HG03469 (cell line): ENCODE results near the gene STOM.
"Not testable (repeated sequence)": the region's sequence is repeated elsewhere in the genome, so short reads cannot be mapped to it uniquely, and the experiment has no call there.

Experiments
- ATAC-seq: cut with Tn5 transposase; IDR thresholded peaks from one replicate; pipeline ENCODE4 v1.9.1; 2021; ENCODE audit warnings: mild to moderate bottlenecking, moderate library complexity, moderate number of reproducible peaks; ENCODE audit not compliant: unreplicated experiment

The STOM gene

DNA sequence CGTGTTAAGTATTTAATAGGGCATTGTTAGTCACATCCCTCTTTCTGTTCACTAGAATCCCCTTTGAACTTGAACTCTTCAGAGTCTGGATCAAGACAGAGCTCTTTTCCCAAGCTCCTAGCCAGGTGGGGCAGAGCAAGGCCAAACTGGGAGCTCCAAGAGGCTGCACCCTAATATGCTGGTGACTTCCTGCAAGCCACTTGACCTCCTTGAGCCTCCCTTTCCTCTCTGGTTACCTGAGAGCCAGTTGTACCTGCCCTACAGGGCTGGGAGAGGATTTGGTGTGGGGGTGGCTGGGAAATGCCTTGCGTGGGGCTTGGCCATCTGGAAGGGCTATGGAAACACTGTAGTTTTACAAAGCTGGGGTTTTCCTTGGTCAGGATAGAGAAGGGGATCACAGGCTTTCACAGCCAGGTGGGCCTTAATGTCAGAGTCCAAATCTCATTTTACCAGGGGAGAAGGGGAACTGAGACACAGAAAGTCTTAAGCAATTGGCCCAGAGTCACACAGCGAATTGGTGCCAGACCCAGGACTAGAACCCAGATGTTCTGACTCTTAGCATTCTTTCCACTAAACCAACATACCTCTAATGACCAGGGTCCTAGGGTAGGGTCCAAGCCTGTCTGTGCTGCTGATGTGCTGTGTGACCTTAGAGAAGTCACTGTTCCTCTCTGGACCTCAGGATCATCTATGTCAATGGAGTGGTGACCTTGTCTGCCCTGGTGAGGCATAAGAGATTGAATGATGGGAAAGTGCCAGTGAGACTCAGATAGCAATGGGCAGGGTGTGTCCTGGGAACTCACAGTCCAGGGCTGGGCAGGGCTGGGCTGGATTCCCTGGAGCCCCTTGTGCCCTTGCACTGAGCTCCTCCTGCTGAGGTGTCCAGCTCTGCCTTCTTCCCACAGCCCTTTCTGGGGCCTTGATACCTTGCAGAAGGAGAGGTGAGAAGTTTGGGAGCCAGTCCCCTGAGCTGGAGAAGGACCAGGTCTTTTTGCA lies 66.3 kb downstream of the STOM start:
- ATAC-seq, result no peak

DNA sequence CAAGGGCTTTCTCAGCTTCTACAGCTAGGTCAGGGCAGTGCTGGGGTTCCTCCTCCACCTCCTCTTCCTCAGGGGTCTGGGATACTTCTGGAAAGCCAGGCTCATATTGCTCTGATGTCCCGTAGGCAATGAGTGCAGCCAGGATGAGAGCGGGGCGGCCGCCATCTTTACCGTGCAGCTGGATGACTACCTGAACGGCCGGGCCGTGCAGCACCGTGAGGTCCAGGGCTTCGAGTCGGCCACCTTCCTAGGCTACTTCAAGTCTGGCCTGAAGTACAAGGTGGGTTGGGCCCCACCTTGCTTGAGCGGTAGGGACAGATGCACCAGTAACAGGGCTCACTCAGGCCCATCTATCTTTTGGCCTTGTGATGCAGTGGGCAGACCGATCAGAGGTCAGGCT lies 67.3 kb downstream of the STOM start:
- ATAC-seq, result no peak

DNA sequence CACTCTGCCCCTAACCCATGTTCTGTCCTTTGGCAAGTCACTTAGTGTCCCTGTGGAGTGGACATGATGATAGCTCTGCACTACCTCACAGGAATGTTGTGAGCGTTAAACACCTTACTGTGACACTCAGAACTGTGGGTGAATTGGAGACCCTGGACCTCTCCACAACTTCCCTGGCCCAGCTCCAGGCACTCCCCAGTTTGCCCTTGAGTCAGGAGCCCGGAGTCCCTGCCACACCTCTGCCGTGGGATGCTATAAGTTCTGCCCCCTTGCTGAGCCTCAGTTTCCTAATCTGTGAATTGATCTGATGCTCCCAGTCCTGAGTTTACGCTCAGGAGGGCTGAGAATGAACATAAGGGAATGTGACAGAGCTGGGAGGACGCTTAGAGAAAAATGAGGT lies 67.7 kb downstream of the STOM start:
- no peak for ATAC-seq

DNA sequence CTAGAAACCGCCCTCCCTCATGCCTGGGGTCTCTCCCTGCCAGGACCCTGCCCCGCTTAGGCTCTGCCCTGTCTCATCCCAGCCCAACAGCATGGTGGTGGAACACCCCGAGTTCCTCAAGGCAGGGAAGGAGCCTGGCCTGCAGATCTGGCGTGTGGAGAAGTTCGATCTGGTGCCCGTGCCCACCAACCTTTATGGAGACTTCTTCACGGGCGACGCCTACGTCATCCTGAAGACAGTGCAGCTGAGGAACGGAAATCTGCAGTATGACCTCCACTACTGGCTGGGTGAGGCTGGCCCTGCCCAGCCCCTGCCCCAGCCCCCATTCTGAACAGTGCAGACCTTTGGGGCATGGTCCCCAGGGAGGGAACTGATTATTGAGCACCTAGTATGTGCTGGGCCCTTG lies 68.2 kb downstream of the STOM start:
- no peak for ATAC-seq

DNA sequence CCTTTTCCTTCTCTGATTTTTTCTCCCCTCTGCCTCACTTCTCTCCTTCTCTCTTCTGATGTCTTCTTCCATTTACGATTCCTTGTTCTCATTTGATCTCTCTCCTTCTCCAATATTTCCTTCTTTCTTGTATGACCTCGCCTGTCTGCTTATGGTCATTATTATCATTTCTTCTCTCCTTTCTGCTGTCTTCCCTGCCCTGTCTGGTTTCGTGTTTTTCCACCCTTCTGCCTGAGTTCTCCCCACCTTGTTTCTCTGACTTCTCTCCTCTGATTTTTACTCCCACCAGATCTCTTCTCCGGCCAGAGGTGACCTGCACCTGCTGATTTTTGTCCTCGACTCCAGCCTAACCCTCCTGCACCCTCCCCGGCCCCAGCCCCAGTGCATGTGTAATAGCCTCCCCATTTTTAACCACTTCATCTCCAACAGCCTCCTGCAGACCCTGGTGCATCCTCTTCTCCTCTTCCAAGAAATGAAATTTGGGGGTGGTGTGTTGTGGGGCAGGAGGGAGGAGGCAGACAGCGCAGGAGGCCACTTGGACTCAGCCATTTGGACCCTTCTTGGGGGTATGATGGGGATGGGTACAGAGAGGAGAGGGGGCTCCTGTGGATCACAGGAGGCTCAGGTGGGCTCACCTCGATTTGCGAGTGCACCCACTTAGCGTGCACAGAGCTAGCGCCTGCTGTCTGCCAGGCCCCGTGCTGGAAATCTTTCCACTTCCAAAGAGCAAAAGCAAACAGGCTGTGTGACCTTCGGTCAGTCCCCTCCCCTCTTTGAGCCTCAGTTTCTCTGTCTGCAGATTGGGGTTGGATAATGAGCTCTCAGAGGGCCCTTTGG lies 69.5 kb downstream of the STOM start:
- no peak for ATAC-seq

DNA sequence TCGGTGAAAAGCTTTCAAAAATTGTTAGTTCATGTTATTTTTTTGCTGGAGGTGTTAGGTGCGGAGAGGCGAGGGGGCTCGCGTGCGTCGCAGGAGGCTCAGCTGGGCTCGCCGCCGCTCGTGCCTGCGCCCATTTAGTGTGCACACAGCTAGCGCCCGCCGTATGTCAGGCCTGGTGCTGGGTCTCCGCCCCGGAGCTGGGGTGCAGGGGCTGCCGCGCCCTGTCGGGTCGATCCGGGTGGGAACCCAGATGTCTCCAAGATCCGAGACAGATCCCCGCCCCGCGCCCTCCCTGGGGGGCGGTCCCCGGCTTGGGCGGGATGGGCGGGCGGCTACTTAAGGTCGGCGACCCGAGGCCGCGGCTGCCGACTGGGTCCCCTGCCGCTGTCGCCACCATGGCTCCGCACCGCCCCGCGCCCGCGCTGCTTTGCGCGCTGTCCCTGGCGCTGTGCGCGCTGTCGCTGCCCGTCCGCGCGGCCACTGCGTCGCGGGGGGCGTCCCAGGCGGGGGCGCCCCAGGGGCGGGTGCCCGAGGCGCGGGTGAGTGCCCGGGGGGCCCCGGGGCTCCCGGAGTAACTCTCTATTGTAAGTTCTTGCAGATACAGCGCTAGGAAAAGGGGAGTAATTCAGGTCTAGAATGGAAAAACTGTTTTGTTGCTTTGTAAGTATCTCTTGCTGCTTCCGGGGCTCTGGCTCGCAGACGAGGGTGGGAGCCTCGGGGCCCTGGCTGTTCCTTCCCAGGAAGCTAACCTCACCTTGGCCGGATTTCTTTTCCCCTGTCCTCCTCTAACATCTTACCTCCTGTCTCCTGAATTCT lies 70.4 kb downstream of the STOM start:
- ATAC-seq, result no peak

DNA sequence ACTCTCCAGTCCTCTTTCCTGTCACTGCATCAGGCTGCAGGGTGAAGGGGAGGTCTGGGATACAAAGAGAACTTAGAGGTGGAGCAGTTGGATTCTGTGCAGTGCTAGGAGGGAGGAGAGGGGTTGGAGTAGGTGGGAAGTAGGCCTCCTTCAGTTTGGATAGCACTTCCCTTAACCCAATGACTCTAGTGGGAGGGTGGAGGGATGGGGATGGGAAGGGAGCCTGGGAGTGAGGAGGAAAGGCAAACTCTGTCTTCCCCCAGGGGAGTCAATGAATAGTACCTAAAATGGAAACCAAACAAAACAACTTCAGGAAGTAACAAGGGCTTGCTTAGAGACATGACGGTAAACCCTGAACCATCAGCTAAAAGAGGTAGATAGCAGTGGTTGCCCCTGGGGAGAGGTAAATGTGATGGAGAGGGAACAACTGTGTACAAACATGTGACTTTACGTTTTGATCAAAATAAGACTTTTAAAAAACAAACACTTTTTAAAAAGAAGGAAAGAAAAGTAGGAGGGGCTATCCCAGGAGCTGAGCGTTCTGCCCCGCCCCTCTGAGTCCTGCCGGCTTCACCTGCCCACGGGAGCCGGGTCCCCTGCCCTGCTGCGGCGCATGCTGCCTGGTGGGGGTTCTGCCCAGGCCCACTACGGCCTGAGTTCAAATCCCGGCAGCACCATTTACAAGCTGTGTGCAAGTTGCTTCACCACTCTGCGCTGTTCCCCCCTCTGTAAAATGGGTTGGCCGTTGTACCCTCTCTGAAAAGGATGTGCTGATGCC lies 71.2 kb downstream of the STOM start:
- ATAC-seq, result no peak

DNA sequence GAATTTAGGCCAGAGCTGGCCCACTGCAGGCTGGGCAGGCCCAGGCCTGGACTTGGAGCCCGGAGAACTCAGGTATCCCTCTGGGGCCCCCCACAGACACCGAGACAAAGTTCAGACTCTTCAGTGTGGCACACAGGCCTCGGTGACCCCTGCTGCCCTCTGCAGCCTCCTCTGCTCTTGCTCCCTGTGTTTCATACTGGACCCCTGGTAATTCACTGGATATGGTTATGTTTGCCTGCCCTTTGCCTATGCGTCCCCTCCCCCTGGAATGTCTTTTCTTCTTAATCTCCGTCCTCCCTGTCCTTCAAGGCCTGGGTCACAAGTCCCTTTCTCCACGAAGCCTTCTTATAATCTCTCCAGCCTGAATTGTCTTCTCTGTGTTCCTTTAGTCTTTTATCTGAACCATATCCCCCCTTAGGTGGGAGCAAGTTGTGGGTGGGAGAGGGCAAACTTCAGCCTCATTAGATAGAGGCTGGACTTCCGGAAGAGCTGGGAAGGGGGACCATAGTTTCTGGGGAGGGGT lies 72.0 kb downstream of the STOM start:
- no peak for ATAC-seq

DNA sequence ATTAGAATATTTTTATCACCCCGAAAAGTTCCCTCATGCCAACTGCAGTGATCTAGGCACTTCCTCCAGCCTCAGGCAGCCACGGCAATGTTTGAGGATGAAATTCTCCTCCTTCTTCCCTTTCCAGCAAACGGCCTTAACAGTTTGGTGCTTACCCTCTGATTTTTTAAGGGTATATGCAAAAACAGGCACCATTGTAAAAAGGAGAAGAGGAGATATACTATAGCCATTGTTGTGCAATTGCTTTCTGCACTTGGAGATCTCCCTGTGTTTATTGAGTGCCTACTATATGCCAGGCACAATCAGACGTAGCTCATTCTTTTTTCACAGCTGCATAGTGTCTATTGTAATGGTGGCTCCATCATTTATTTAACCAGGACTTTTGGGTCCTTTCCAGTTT lies 72.7 kb downstream of the STOM start:
- no peak for ATAC-seq

DNA sequence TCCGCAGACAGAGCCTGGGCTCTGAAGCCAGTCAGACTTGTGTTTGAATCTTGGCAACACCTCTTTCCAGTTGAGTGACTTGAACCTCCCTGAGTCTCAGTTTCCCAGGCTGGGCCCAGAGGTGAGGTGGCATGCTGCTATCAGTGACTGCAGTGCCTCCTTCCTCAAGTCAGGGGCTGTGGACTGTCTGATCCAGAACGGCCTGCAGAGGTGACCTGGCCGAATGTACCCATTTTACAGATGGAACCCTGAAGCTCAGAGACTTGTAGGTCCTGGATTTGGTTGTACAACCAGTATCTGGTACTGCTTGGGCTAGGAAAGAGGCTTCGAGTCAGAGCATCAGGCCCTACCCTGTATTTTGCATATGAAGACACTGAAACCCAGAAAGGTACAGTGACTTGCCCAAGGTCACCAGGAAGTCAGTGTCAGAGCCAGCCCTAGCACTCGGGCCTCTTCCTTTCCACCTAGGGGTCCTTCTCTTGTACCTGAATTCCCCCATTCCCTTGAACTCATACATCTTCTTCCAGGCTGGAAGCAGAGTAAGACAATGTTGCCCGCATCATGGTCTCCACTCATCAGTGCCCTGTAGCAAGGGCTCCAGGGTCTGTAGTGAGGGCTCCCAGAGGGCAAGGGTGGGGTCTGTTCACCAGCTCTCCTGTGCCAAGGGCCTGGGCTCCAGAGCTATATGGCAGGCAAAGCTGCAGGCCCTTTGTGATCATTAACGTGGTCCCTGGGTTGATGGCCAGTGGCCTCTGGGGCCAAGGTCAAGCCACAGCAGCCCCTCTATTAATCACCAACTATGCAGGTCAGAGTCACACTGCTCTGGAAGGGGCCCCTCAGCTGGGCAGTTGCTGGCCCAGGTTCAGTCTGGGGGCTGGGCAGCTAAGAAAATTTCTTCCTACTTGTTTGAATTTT lies 73.6 kb downstream of the STOM start:
- ATAC-seq, result no peak

DNA sequence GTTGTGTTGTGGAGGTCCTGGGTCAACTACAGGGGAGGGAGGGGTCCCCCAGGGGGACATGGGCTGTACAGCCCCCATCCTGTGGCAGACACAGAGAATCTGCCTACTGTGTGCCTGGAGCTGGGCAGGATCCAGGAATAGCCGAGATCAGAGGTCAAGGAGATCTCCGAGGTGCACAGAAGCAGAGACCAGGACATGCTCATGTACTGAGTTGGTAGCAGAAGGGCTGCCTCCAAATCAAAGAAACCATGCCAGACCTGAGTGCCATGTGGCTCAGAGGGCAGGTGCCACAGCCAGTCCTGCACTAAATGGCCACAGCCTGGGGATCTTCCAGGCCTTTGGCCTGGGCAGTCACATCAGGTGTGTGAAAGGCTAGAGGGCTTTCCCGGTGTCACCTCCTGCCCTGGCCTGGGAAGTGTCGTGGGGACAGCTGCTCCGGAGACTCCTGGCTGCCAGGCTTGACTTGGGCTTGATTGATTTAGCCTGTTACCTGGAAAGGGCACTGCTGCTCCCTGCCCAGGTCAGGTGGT lies 74.3 kb downstream of the STOM start:
- ATAC-seq, result no peak

DNA sequence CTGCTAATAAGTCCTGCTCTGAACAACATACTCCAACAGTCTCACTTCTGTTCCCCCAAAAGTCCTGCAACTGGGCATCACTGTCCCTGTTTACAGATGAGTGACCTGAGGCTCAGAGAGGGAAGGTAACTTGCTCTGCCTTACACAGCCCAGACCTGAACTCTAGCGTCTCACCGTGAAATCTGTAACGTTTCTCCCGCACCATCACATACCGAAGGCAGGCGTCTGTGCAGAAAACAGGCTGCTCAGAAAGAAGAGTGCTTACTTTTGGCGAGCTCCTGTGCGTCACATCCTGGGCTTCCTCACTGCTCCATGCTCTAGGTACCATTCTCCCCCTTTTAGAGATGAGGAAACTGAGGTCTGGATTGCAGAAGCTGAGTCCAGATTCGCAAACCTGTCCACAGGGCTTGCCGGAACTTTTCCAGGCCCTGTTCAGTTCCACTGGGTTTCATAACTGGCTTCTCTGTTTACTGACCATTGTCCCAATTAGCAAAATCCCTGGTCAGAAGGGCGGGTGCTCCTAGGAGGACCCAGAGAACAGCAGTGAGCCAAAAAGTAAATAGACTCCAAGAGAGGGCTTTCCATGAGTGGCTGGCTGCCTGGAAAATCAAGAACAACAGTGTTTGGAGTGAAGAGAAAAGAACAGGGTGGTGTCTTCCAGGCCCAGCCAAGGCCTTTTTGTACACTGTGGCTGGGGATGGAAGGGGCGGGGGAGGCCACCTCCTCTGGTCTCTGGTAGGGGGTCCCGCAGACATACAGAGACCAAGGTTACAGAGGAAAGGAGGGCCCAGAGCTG lies 75.0 kb downstream of the STOM start:
- ATAC-seq, result no peak

DNA sequence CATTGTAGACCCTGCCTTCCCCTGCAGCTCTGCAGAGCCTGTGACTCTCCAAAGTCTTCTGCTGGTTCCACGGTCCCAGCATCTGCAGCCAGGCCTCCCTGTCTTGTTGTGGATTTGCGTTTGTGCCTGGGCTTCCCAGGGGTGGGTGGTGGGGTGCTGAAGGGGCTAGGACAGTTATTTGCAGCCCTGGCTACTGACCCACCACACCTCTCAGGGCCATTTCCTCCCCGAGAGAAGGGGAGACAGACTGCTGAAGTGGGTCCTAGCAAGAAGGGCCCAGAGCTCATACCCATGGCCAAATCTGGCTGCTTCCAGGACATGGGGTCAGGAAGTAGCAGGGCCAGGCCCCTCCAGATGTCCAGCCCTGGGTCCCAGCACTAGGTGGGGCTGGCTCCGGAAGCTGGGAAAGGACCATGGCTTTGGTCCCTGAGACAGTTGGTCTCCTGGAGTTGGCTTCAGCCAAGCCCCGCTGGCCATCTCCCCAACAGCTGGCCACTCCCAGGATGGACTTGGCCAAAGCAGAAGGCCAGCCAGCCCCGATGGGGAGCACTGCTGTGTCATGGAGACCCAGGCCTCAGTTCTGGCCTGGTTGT lies 75.8 kb downstream of the STOM start:
- ATAC-seq, result no peak

DNA sequence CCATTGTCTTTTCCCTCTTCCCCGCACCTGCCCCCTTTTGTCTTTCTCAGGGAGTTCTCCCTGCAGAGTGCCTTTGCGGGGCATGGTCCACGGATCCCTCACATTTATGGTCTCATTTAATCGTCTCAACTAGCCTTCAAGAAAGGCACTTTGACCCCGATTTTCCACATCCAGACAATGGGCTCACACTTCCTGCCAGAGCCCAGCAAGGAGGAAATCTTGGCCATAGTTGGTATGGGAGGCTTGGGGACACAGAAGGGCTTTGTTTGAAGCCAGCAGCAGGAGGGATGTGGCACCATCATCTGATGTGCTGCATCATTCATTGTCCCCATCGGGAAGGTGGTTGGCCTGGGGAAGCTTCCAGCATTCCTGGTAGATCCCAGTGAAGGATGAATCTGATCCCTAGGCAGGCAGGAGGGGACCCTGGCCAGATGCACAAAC lies 77.2 kb downstream of the STOM start:
- no peak for ATAC-seq

DNA sequence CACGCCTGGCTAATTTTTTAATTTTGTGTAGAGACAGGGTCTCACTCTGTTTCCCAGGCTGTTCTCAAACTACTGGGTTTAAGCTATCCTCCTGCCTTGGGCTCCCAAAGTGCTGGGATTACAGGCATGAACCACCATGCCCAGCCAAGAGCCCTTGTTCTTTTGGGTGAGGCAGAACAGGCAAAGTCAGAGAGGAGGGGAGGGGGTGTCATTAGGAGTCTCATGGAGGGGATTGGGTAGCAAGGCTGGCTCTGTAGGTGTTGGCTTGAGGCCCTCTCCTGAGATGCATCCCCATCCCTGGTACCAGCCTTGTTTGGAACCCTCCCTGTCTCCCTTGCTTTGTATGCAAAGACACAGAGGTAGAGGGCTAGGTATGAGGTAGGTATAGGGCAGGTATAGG lies 78.0 kb downstream of the STOM start:
- ATAC-seq, result no peak

DNA sequence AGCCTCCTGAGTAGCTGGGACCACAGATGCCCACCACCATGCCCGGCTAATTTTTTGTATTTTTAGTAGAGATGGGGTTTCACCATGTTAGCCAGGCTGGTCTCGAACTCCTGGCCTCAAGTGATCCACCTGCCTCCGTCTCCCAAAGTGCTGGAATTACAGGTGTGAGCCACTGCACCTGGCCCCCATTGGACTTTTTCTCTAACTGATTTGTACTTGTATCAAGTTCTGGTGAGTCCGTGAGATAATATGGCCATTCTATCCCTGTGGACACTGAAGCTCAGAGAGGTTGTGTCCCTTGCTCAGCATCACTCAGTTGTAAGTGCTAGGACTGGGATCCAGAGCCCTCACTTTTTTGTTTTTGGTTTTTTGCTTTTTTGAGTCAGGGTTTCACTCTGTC lies 78.5 kb downstream of the STOM start:
- not testable (repeated sequence) for ATAC-seq

DNA sequence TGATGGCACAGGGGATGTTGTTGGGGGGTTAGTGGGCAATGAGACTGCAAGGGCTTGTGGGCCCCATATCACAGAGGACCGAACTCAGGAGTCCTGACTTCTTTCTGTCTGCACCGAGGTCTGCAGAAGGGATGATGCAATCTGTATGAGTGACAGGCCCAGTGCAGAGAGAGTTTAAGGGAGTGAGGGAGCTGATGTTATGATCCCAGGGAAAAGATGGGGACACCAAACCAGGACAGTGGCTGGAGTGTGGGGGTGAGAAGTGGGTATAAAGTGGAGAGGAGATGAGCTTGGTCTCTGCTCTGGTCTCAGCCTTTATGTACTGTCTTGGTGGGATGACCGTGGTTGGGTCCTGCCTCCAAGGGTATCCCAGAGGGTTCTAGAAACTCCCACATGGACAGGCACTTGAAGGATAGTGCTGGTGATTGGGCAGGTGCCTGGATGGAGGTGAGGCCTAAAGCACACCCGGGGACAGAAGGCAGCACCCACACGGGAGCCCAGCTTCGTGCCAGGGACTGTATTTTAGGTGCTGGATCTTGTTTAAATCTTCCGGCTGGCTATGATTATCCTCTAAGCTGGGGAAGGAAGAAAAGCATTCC lies 80.2 kb downstream of the STOM start:
- no peak for ATAC-seq
